Skeletal muscle satellite cell (primary cell): ENCODE data around the gene IGF2R.

Source experiments
- H3K27me3 ChIP-seq: 2 replicates; pipeline ENCODE4 v1.7.0; 2013; ENCODE audit warnings: low read length; ENCODE audit not compliant: control insufficient read depth, insufficient read depth
- H3K36me3 ChIP-seq: 2 replicates; pipeline ENCODE4 v1.7.0; 2013; ENCODE audit warnings: mild to moderate bottlenecking, control low read depth, low read length; ENCODE audit not compliant: insufficient read depth
- H3K4me1 ChIP-seq: 2 replicates; pipeline ENCODE4 v1.7.0; 2013; ENCODE audit warnings: low read length; ENCODE audit not compliant: control insufficient read depth, insufficient read depth
- H3K4me2 ChIP-seq: 2 replicates; pipeline ENCODE4 v1.7.0; 2013; ENCODE audit warnings: mild to moderate bottlenecking, low read length
- H3K4me3 ChIP-seq: 2 replicates; pipeline ENCODE4 v1.7.0; 2013; ENCODE audit warnings: low read length
- H3K9ac ChIP-seq: 2 replicates; pipeline ENCODE4 v1.7.0; 2013; ENCODE audit warnings: mild to moderate bottlenecking, low read depth, low read length, moderate library complexity
- H3K9me3 ChIP-seq: replicated peaks from 2 replicates; pipeline ENCODE4 v1.7.0; 2013; ENCODE audit warnings: mild to moderate bottlenecking, control low read depth, low read length

IGF2R gene

GRCh38 chr6:159939591-159940016 is 29.3 kb upstream of the IGF2R start:
- Histone ChIP-seq H3K4me2 (no peak overlapping the region), H3K9ac (no peak overlapping the region), H3K4me3 (no peak overlapping the region), H3K9me3 (peaks cover 6% of the 10 kb centered on the region), H3K36me3 (no peaks in the 10 kb centered on the region), H3K27me3 (no peaks in the 10 kb centered on the region), H3K4me1 (peaks cover 29% of the 10 kb centered on the region)

GRCh38 chr6:159941286-159942113 is 27.4 kb upstream of the IGF2R start:
- H3K4me2 ChIP-seq = no peak overlapping the region
- no peaks in the 10 kb centered on the region for H3K9me3 ChIP-seq
- no peaks in the 10 kb centered on the region for H3K27me3 ChIP-seq
- H3K36me3 ChIP-seq = no peaks in the 10 kb centered on the region
- no peak overlapping the region for H3K9ac ChIP-seq
- H3K4me1 ChIP-seq = peaks cover 21% of the 10 kb centered on the region
- H3K4me3 ChIP-seq = no peak overlapping the region

GRCh38 chr6:159943101-159943632 is 25.7 kb upstream of the IGF2R start:
- Histone ChIP-seq H3K4me1 (peaks cover 21% of the 10 kb centered on the region), H3K4me2 (peak overlapping the region; percentile 40), H3K9ac (peak overlapping the region; percentile 64), H3K27me3 (no peaks in the 10 kb centered on the region), H3K36me3 (no peaks in the 10 kb centered on the region), H3K9me3 (no peaks in the 10 kb centered on the region), H3K4me3 (peak overlapping the region; percentile 8)

GRCh38 chr6:159943968-159944598 is 24.8 kb upstream of the IGF2R start:
- Histone ChIP-seq H3K4me3 (no peak overlapping the region), H3K9me3 (no peaks in the 10 kb centered on the region), H3K4me1 (peaks cover 21% of the 10 kb centered on the region), H3K36me3 (no peaks in the 10 kb centered on the region), H3K9ac (peak overlapping the region; percentile 64), H3K4me2 (no peak overlapping the region), H3K27me3 (no peaks in the 10 kb centered on the region)

GRCh38 chr6:159945801-159946392 is 23.0 kb upstream of the IGF2R start:
- peaks cover 21% of the 10 kb centered on the region for H3K4me1 ChIP-seq
- no peaks in the 10 kb centered on the region for H3K9me3 ChIP-seq
- H3K9ac ChIP-seq = no peak overlapping the region
- H3K4me2 ChIP-seq = no peak overlapping the region
- H3K27me3 ChIP-seq = no peaks in the 10 kb centered on the region
- no peak overlapping the region for H3K4me3 ChIP-seq
- H3K36me3 ChIP-seq = no peaks in the 10 kb centered on the region

- no peaks in the 10 kb centered on the region for H3K27me3 ChIP-seq
- peaks cover 21% of the 10 kb centered on the region for H3K4me1 ChIP-seq
- no peak overlapping the region for H3K9ac ChIP-seq
- no peak overlapping the region for H3K4me3 ChIP-seq
- H3K9me3 ChIP-seq = no peaks in the 10 kb centered on the region
- H3K4me2 ChIP-seq = no peak overlapping the region
- H3K36me3 ChIP-seq = no peaks in the 10 kb centered on the region
Observed at GRCh38 chr6:159946912-159947311, 22.0 kb upstream of the IGF2R start.

- Histone ChIP-seq H3K9ac (no peak overlapping the region), H3K4me1 (peaks cover 15% of the 10 kb centered on the region), H3K4me2 (no peak overlapping the region), H3K36me3 (no peaks in the 10 kb centered on the region), H3K27me3 (no peaks in the 10 kb centered on the region), H3K9me3 (no peaks in the 10 kb centered on the region), H3K4me3 (no peak overlapping the region)
Observed at GRCh38 chr6:159948199-159948598, 20.7 kb upstream of the IGF2R start.

GRCh38 chr6:159951772-159952171 is 17.1 kb upstream of the IGF2R start:
- no peaks in the 10 kb centered on the region for H3K27me3 ChIP-seq

GRCh38 chr6:159952289-159953005 is 16.4 kb upstream of the IGF2R start:
- Histone ChIP-seq H3K4me1 (peaks cover 15% of the 10 kb centered on the region), H3K4me3 (no peak overlapping the region), H3K36me3 (no peaks in the 10 kb centered on the region), H3K27me3 (no peaks in the 10 kb centered on the region), H3K4me2 (peak overlapping the region; percentile 70), H3K9me3 (no peaks in the 10 kb centered on the region), H3K9ac (no peak overlapping the region)

More at GRCh38 chr6:159951772-159952171, 17.1 kb upstream of the IGF2R start:
- Histone ChIP-seq H3K4me3 (no peak overlapping the region), H3K4me2 (no peak overlapping the region), H3K9me3 (no peaks in the 10 kb centered on the region), H3K9ac (no peak overlapping the region), H3K36me3 (no peaks in the 10 kb centered on the region), H3K4me1 (peaks cover 15% of the 10 kb centered on the region)

GRCh38 chr6:159953091-159953601 is 15.7 kb upstream of the IGF2R start:
- Histone ChIP-seq H3K36me3 (no peaks in the 10 kb centered on the region), H3K9ac (peak overlapping the region; percentile 36), H3K9me3 (no peaks in the 10 kb centered on the region), H3K4me2 (peak overlapping the region; percentile 70), H3K27me3 (no peaks in the 10 kb centered on the region), H3K4me3 (peak overlapping the region; percentile 39), H3K4me1 (peaks cover 15% of the 10 kb centered on the region)

- Histone ChIP-seq H3K36me3 (no peaks in the 10 kb centered on the region), H3K4me1 (peaks cover 23% of the 10 kb centered on the region), H3K9ac (no peak overlapping the region), H3K9me3 (no peaks in the 10 kb centered on the region), H3K4me2 (no peak overlapping the region), H3K4me3 (no peak overlapping the region), H3K27me3 (no peaks in the 10 kb centered on the region)
Observed at GRCh38 chr6:159955945-159956361, 12.9 kb upstream of the IGF2R start.
